Stimulated activated CD8-positive, alpha-beta memory T cell treated with anti-CD3 and anti-CD28 coated beads, Interleukin-12 subunit alpha, Interleukin-12 subunit beta, amount 100 ng/mL, for 24 hours (primary cell): Measurements from ENCODE around the gene TRIM41.
"Not testable (repeated sequence)": the region's sequence is repeated elsewhere in the genome, so short reads cannot be mapped to it uniquely, and the experiment has no call there.

Experiments used
- DNase-seq: peaks from one replicate; pipeline ENCODE4 v3.0.0-alpha.2; 2020; ENCODE audit errors: extremely low read depth

The TRIM41 gene

GRCh38 chr5:181211208-181211607 is 11.9 kb upstream of the TRIM41 start:
- no peak for DNase-seq

- no peak for DNase-seq
Measured at GRCh38 chr5:181212080-181212479, 11.0 kb upstream of the TRIM41 start.

- no peak for DNase-seq
Measured at GRCh38 chr5:181212934-181213333, 10.1 kb upstream of the TRIM41 start.

GRCh38 chr5:181214249-181214648 is 8.8 kb upstream of the TRIM41 start:
- DNase-seq, result not testable (repeated sequence)

- DNase-seq, result no peak
Measured at GRCh38 chr5:181215997-181216989, 6.8 kb upstream of the TRIM41 start.

- DNase-seq, result no peak
Measured at GRCh38 chr5:181217111-181217802, 5.8 kb upstream of the TRIM41 start.

GRCh38 chr5:181217803-181218062 is 5.3 kb upstream of the TRIM41 start:
- DNase-seq, result no peak

GRCh38 chr5:181218795-181219124 is 4.3 kb upstream of the TRIM41 start:
- DNase-seq, result no peak

- DNase-seq, result no peak
Measured at GRCh38 chr5:181219262-181220177, 3.6 kb upstream of the TRIM41 start.

GRCh38 chr5:181220178-181220515 is 2.9 kb upstream of the TRIM41 start:
- no peak for DNase-seq

GRCh38 chr5:181221105-181221791 is 1.8 kb upstream of the TRIM41 start:
- no peak for DNase-seq

- peak; percentile 88 for DNase-seq
Measured at GRCh38 chr5:181221792-181222629, 1.1 kb upstream of the TRIM41 start.

GRCh38 chr5:181222630-181223057 is 437 bp upstream of the TRIM41 start:
- no peak for DNase-seq

- DNase-seq, result no peak
Measured at GRCh38 chr5:181223729-181224389, 778 bp downstream of the TRIM41 start.

GRCh38 chr5:181224390-181225229 is 1.5 kb downstream of the TRIM41 start:
- DNase-seq, result no peak

- DNase-seq, result no peak
Measured at GRCh38 chr5:181229996-181230395, 6.9 kb downstream of the TRIM41 start.

- DNase-seq, result no peak
Measured at GRCh38 chr5:181230551-181230950, 7.5 kb downstream of the TRIM41 start.

GRCh38 chr5:181231432-181231831 is 8.4 kb downstream of the TRIM41 start:
- DNase-seq, result no peak

GRCh38 chr5:181232593-181232992 is 9.5 kb downstream of the TRIM41 start:
- no peak for DNase-seq
